Measurements from ENCODE around the gene MRPS18A. TPM values are rescaled to one million over a fixed set of nuclear protein-coding genes. Genes with fewer than 3 reads are reported as not detected.

The MRPS18A gene
- total RNA-seq, 1 donor from 2014 or later: 31.9 TPM

- peaks cover 48% of the 10 kb centered on the region for H3K4me1 ChIP-seq
Observed at GRCh38 chr6:43683708-43684455, 3.7 kb downstream of the MRPS18A start.

GRCh38 chr6:43682724-43683429, 4.7 kb downstream of the MRPS18A start:
- peaks cover 0 to 9% of the 10 kb centered on the region in 2 donors for H3K36me3 ChIP-seq
- no peak for TF ChIP-seq POLR2A (IDR thresholded peaks at IDR 0.05)

More at GRCh38 chr6:43683708-43684455, 3.7 kb downstream of the MRPS18A start:
- Histone ChIP-seq H3K27ac (no peak overlapping the region), H3K36me3 (peaks cover 0 to 4% of the 10 kb centered on the region in 2 donors), H3K27me3 (no peaks in the 10 kb centered on the region), H3K9me3 (no peaks in the 10 kb centered on the region), H3K4me3 (no peak overlapping the region)
- intact Hi-C loops (cut with DNase I): no loop called here
- DNase-seq (ENCODE audit: extremely low spot score in 2 of 2): no peak
- TF ChIP-seq POLR2A (IDR thresholded peaks at IDR 0.05): no peak
- no peak for TF ChIP-seq POLR2AphosphoS5 (IDR thresholded peaks at IDR 0.05; ENCODE audit: insufficient read depth in 1 of 2, low read depth in 1 of 2)
- no peak for TF ChIP-seq CTCF (IDR thresholded peaks at IDR 0.05)

GRCh38 chr6:43681303-43681702, 6.3 kb downstream of the MRPS18A start:
- Histone ChIP-seq H3K4me3 (no peak overlapping the region), H3K4me1 (peaks cover 33% of the 10 kb centered on the region), H3K36me3 (peaks cover 0 to 24% of the 10 kb centered on the region in 2 donors), H3K9me3 (no peaks in the 10 kb centered on the region), H3K27me3 (no peaks in the 10 kb centered on the region), H3K27ac (peak overlapping the region; percentile 50)
- DNase-seq (ENCODE audit: extremely low spot score in 2 of 2): no peak
- intact Hi-C loops (cut with DNase I): no loop called here
- TF ChIP-seq CTCF (IDR thresholded peaks at IDR 0.05): no peak
- TF ChIP-seq POLR2AphosphoS5 (IDR thresholded peaks at IDR 0.05; ENCODE audit: insufficient read depth in 1 of 2, low read depth in 1 of 2): no peak
- TF ChIP-seq POLR2A (IDR thresholded peaks at IDR 0.05): no peak

More at GRCh38 chr6:43682724-43683429, 4.7 kb downstream of the MRPS18A start:
- intact Hi-C loops (cut with DNase I): no loop called here
- Histone ChIP-seq H3K4me3 (no peak overlapping the region), H3K4me1 (peaks cover 43% of the 10 kb centered on the region), H3K27me3 (no peaks in the 10 kb centered on the region), H3K9me3 (no peaks in the 10 kb centered on the region), H3K27ac (no peak overlapping the region)
- no peak for DNase-seq (ENCODE audit: extremely low spot score in 2 of 2)

DNA sequence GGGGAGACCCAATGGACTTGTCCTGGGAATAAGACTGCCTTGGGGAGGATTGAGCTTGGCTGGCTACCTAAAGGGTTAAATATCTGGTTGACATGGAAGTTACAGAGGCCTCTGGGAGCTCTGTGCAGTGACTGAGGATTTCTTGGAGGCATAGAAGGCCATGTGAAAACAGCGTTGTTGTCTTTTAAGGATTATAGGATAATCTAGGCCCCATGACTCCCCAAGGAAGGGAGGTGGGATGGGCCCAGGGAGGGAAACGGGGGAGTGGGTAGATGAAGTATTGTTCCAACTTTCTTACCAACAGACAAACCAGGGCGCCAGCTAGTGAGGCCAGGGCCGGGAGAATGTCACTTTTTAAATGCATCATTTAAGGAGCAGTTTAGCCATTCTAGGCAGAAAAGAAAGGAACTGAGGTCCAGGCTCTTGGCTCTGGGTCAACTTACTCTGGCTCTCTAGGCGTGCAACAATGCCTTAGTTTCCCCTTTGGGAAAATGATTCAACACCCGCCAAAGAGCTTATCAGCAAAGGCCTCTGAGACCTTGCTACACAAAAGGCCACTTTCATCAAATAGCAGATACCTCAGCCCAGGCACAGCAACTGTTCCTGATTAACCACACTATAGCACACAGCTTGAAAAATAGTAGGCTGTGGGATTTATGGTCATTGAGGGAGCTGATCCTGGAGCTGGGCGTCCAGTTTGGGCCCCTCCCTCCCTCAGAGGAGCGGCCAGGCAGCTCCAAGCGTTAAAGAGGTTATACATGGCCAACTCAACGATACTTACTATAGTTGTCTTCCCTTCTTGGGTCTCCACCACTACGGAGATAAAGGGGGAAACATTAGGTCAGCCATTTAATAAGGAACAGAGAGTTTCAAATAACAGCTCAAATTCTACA, 7.0 kb downstream of the MRPS18A start:
- DNase-seq (ENCODE audit: extremely low spot score in 2 of 2): no peak
- peak overlapping the region; percentile 50 for H3K27ac ChIP-seq
- intact Hi-C loops (cut with DNase I): no loop called here
- H3K27me3 ChIP-seq: no peaks in the 10 kb centered on the region
- H3K4me3 ChIP-seq: no peak overlapping the region
- peaks cover 27% of the 10 kb centered on the region for H3K4me1 ChIP-seq
- peaks cover 0 to 32% of the 10 kb centered on the region in 2 donors for H3K36me3 ChIP-seq
- H3K9me3 ChIP-seq: no peaks in the 10 kb centered on the region
- TF ChIP-seq POLR2AphosphoS5 (IDR thresholded peaks at IDR 0.05; ENCODE audit: insufficient read depth in 1 of 2, low read depth in 1 of 2) (no peak), POLR2A (IDR thresholded peaks at IDR 0.05) (no peak), CTCF (IDR thresholded peaks at IDR 0.05) (no peak)

DNA sequence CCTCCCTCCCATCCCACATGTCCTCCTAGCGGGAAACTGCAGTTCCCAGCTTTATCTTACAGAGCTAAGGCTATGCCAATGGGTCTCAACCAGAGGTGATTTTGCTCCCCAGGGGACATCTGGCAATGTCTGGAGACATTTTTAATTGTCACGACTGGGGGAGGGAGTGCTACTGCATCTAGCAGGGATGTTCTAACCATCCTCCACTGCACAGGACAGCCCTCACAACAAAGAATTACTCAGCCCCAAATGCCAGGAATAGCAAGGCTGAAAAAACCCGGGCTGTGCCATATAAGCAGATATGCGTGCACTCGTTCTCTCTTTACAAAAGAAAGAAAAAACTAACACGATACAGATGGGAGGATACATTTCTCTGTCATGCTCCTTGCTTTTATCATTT, 8.5 kb downstream of the MRPS18A start:
- peaks cover 0 to 44% of the 10 kb centered on the region in 2 donors for H3K36me3 ChIP-seq
- no peak overlapping the region for H3K4me3 ChIP-seq
- intact Hi-C loops (cut with DNase I): no loop called here
- H3K27me3 ChIP-seq: no peaks in the 10 kb centered on the region
- no peaks in the 10 kb centered on the region for H3K9me3 ChIP-seq
- TF ChIP-seq POLR2A (IDR thresholded peaks at IDR 0.05) (no peak), CTCF (IDR thresholded peaks at IDR 0.05) (no peak), POLR2AphosphoS5 (IDR thresholded peaks at IDR 0.05; ENCODE audit: insufficient read depth in 1 of 2, low read depth in 1 of 2) (no peak)
- H3K4me1 ChIP-seq: peaks cover 19% of the 10 kb centered on the region
- no peak overlapping the region for H3K27ac ChIP-seq
- no peak for DNase-seq (ENCODE audit: extremely low spot score in 2 of 2)

All from vagina (tissue), 2 donors.